AG04450 (cell line): ENCODE measurements around the gene MYO1B. TPM values are rescaled to one million over a fixed set of nuclear protein-coding genes. Genes with fewer than 3 reads are reported as not detected.

Experiments
- CTCF ChIA-PET: fragments of 300-600, 350-600 bp; formaldehyde crosslinking; extraction: SDS; loops from one replicate; lab custom pipeline; 2022; ENCODE audit warnings: antibody characterized with exemption, inconsistent platforms; lab: Charles Lee
- POLR2A ChIA-PET: fragments of 350-600 bp; formaldehyde crosslinking; extraction: SDS; loops from one replicate; lab custom pipeline; 2021; ENCODE audit warnings: antibody characterized with exemption, inconsistent platforms; lab: Yijun Ruan, JAX
- DNase-seq: peaks from one replicate; pipeline ENCODE4 v3.0.0-alpha.2; 2011; ENCODE audit warnings: low read depth, low spot score
- H3K27ac ChIP-seq: one replicate; pipeline ENCODE4 v1.5.1; 2012; ENCODE audit warnings: low read depth, low read length, control low read depth
- H3K27me3 ChIP-seq: one replicate; pipeline ENCODE4 v1.6.0; 2012; ENCODE audit warnings: low read length; ENCODE audit not compliant: control insufficient read depth, insufficient read depth
- H3K4me3 ChIP-seq: 2 replicates; pipeline ENCODE4 v1.5.1; 2011; ENCODE audit warnings: mild to moderate bottlenecking, low read depth, low read length, control low read depth
- H3K9me3 ChIP-seq: 2 replicates; pipeline ENCODE4 v1.5.1; 2012; ENCODE audit warnings: low read length; ENCODE audit not compliant: control insufficient read depth, insufficient read depth
- polyA plus RNA-seq: library from polyadenylated mRNA; depleted of rRNA; stranded (reverse); fragments of >200 nt; gene quantifications from 2 replicates; pipeline ENCODE4 v1.2.3, GENCODE V29; 2011
- TF ChIP-seq, protein P1 (sequence below): IDR thresholded peaks from 2 replicates; pipeline ENCODE4 v1.5.1; 2011; ENCODE audit warnings: low read depth, low read length, control low read depth, inconsistent platforms

MYO1B gene
- polyA plus RNA-seq, 1 experiment: 149 TPM

DNA sequence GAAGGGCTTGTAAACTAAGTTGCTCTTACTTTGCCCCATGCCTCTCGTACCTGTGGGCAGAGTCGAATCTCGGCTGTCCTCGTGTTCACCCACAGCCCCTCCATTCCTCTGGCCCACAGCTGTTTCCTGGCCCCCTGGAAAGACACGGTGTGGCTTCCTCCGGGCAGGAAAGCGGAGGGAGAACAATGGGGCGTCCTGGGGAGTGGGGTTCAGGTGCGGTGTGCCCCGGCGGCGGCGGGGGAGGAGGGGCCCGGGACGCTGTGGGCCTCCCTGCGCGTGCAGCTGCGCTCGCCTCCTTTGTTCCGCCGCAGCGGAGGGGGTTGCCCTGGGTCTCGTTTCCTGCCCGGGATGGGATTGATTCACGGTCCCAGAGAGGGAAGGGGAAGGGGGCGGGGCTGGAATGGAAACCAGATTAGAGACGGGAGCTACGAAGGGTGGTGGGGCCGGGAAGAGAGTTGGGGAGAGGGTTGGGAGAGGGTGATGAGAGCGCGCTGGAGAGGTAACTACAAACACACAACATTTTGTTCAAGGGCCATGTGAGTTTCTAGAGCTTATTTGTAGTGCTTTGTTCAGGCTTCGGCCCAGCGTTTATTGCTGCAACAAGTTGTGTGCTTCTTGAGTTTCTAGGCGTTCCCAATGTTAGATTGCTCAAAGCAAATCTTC lies 796 bp downstream of the MYO1B start:
- TF ChIP-seq, protein P1, sequence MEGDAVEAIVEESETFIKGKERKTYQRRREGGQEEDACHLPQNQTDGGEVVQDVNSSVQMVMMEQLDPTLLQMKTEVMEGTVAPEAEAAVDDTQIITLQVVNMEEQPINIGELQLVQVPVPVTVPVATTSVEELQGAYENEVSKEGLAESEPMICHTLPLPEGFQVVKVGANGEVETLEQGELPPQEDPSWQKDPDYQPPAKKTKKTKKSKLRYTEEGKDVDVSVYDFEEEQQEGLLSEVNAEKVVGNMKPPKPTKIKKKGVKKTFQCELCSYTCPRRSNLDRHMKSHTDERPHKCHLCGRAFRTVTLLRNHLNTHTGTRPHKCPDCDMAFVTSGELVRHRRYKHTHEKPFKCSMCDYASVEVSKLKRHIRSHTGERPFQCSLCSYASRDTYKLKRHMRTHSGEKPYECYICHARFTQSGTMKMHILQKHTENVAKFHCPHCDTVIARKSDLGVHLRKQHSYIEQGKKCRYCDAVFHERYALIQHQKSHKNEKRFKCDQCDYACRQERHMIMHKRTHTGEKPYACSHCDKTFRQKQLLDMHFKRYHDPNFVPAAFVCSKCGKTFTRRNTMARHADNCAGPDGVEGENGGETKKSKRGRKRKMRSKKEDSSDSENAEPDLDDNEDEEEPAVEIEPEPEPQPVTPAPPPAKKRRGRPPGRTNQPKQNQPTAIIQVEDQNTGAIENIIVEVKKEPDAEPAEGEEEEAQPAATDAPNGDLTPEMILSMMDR: no peak
- Histone ChIP-seq H3K9me3 (no peaks in the 10 kb centered on the region), H3K4me3 (peak overlapping the region; percentile 91), H3K27me3 (no peaks in the 10 kb centered on the region), H3K27ac (peak overlapping the region; percentile 80)
- POLR2A ChIA-PET: interaction anchor here (0.6 to 1.7 kb wide), 11 partner anchors 19 to 263 kb away, joined by 3 to 8 read pairs (median 3); no protein-coding TSS in a partner anchor
- CTCF ChIA-PET: interaction anchor here (0.6 to 1.3 kb wide), 4 partner anchors 27 to 194 kb away, joined by 3 to 4 read pairs (median 3); no protein-coding TSS in a partner anchor
- no peak for DNase-seq

DNA sequence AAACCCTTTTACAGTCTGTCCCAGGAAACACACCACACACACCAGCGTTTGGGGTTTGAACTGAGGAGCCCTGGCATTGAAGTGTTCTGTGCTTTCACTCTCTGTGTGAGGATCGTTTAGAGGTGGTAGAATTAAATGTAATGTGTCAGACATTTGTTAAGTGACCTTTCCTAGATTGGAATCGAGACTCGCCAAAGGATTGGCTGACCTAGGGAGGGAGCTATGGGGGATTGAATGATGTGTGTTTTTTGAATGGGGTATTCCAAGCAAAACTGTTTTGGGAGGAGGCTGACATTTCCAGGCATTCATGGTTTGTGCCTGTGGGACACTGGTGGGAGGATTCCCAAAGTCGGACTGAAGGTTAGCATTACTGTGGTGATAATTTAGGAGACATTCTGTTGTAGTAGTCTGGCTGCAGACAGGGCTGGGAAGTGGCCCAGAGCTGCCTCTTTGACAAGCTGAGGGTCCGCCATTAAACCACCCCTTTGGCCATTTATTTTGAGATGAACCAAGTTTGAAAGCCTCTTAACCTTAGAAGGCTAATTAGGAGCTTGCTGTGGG lies 1.7 kb downstream of the MYO1B start:
- CTCF ChIA-PET: interaction anchor here (0.7 to 1.6 kb wide), 6 partner anchors 16 to 275 kb away, joined by 3 to 8 read pairs (median 4); no protein-coding TSS in a partner anchor
- DNase-seq: no peak
- Histone ChIP-seq H3K27ac (peak overlapping the region; percentile 87), H3K27me3 (no peaks in the 10 kb centered on the region), H3K9me3 (no peaks in the 10 kb centered on the region), H3K4me3 (peak overlapping the region; percentile 91)
- POLR2A ChIA-PET: interaction anchor here (0.7 to 1.7 kb wide), 5 partner anchors 18 to 119 kb away, joined by 3 to 8 read pairs (median 5); no protein-coding TSS in a partner anchor
- TF ChIP-seq, protein P1: no peak

DNA sequence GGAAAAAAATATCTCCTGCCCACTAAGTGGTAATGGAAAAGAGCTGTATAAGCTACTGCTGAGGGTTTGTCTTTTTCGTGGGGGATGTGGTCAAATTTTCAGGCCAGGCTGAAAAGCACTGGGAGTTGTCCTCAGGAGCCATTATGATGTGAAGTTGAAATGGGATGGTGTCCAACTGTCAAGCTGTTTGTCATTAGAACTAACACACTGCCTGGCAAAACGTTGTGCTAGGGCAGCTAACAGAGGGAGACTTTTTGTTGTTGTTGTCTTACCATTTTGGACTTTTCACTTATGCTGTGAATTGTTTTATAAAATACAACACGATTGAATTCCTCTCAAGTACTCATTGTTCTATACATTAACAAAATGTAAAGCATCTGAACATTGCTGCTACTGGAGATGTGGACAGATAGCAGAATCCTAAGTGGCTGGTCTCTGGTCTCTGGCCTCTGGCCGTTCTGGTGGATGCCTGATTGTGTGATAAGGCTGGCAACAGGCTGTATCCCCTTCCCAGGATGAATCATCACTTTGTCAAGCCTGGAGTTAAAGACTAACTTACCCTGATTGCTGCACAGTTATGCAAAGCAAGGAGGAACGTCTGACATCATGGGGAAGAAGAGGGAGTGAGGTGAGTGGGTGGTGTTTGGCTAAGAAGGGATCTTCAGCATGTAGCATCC lies 2.3 kb downstream of the MYO1B start:
- no peaks in the 10 kb centered on the region for H3K27me3 ChIP-seq
- DNase-seq: peak; percentile 88
- no peaks in the 10 kb centered on the region for H3K9me3 ChIP-seq
- peak overlapping the region; percentile 87 for H3K27ac ChIP-seq
- TF ChIP-seq, protein P1: no peak
- ChIA-PET POLR2A (interaction anchor here (1.0 to 1.7 kb wide), 2 partner anchors 17 to 119 kb away, joined by 3 to 5 read pairs; no protein-coding TSS in a partner anchor), CTCF (interaction anchor here (0.7 to 1.6 kb wide), 7 partner anchors 16 to 274 kb away, joined by 3 to 8 read pairs (median 4); no protein-coding TSS in a partner anchor)
- peak overlapping the region; percentile 91 for H3K4me3 ChIP-seq

DNA sequence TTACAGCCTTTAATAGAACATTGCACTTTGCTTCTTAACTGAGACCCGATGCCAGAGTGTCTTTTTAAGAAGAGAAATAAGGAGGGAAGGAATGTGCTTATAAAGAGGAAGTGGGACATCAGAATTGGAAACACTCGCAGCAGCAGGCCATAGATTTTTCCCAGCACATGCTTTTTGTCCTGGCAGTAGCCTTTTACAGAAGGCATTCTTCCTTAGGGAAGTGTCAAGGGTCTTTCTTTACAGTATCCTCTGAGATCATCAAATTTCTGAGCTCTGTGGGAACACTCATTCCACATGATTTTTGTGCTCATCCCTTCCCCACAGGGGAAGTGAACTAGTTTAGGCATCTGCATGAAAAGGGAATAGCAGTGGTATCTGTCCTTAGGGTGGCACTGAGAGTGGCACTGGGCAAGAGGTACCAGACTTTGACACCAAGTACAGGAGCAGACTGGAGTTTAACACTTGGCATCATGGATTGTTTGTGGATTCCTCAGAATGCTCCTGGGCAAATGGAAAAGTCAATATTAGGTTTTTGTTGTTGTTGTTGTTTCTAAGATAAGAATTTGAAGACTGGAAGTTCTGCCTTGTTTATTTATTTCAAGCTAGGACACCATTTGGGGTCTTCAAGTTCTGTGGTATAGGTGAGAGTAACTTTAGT lies 4.1 kb downstream of the MYO1B start:
- ChIA-PET POLR2A (interaction anchor here (0.6 to 0.8 kb wide), 2 partner anchors 84 kb away, joined by 3 read pairs; no protein-coding TSS in a partner anchor), CTCF (interaction anchor here (1.0 kb wide), 1 partner anchor 252 kb away, joined by 4 read pairs; no protein-coding TSS in a partner anchor)
- no peak for DNase-seq

More for the DNA sequence above, 4.1 kb downstream of the MYO1B start:
- TF ChIP-seq, protein P1: no peak
- Histone ChIP-seq H3K4me3 (no peak overlapping the region), H3K27me3 (no peaks in the 10 kb centered on the region), H3K9me3 (no peaks in the 10 kb centered on the region), H3K27ac (no peak overlapping the region)
